ENCODE results near the gene GAGE10. TPM values are rescaled to one million over a fixed set of nuclear protein-coding genes. Genes with fewer than 3 reads are reported as not detected.
"Not testable (repeated sequence)": the region's sequence is repeated elsewhere in the genome, so short reads cannot be mapped to it uniquely, and the experiment has no call there.

Gene GAGE10
- total RNA-seq, 1 experiment from 2014 or later, result not detected

- POLR2A ChIA-PET, result no interaction called here
- H3K27me3 Mint-ChIP-seq (ENCODE audit: insufficient read depth, unreplicated experiment), result peaks cover 4% of the 10 kb centered on the region
- Histone ChIP-seq H3K4me3 (ENCODE audit: low read depth, low read length) (no peak overlapping the region), H3K36me3 (ENCODE audit: control insufficient read depth, insufficient read depth, low read length) (no peaks in the 10 kb centered on the region), H3K9me3 (no peaks in the 10 kb centered on the region), H3K4me1 (no peaks in the 10 kb centered on the region), H3K27me3 (replicated peaks; ENCODE audit: control insufficient read depth, insufficient read depth, low read length) (no peaks in the 10 kb centered on the region)
- CTCF ChIA-PET, result no interaction called here
- no peaks in the 10 kb centered on the region for H3K4me1 Mint-ChIP-seq (ENCODE audit: low read depth, unreplicated experiment)
- intact Hi-C loops (cut with micrococcal nuclease; ENCODE audit: unreplicated experiment), result no loop called here
- BruUV-seq (replicated peaks), result no TSS peak
- no peaks in the 10 kb centered on the region for H3K9me3 Mint-ChIP-seq (ENCODE audit: unreplicated experiment)
- no peak for TF ChIP-seq CTCF (IDR thresholded peaks at IDR 0.05; ENCODE audit: insufficient read depth in 1 of 2, low read depth in 1 of 2, low read length in 1 of 2, severe bottlenecking in 1 of 2, unreplicated experiment in 1 of 2)
- H3K36me3 Mint-ChIP-seq (ENCODE audit: insufficient read depth, unreplicated experiment), result no peaks in the 10 kb centered on the region
- DNase-seq, result no peak
- no peak overlapping the region for H3K27ac Mint-ChIP-seq (ENCODE audit: unreplicated experiment)
- H3K4me3 Mint-ChIP-seq (ENCODE audit: unreplicated experiment), result no peak overlapping the region
Measured at GRCh38 chrX:49300703-49301102, 2.7 kb upstream of the GAGE10 start.

GRCh38 chrX:49307775-49308174, 4.3 kb downstream of the GAGE10 start:
- H3K4me1 ChIP-seq; H3K4me3 Mint-ChIP-seq (ENCODE audit: unreplicated experiment); H3K9me3 ChIP-seq; H3K27me3 Mint-ChIP-seq (ENCODE audit: insufficient read depth, unreplicated experiment); H3K27me3 ChIP-seq (replicated peaks; ENCODE audit: control insufficient read depth, insufficient read depth, low read length); H3K27ac Mint-ChIP-seq (ENCODE audit: unreplicated experiment); H3K9me3 Mint-ChIP-seq (ENCODE audit: unreplicated experiment); H3K4me3 ChIP-seq (ENCODE audit: low read depth, low read length); H3K36me3 ChIP-seq (ENCODE audit: control insufficient read depth, insufficient read depth, low read length); intact Hi-C loops (cut with micrococcal nuclease; ENCODE audit: unreplicated experiment); DNase-seq; POLR2A ChIA-PET; BruUV-seq (replicated peaks); CTCF ChIA-PET: not testable (repeated sequence)
- peaks cover 23% of the 10 kb centered on the region for H3K4me1 Mint-ChIP-seq (ENCODE audit: low read depth, unreplicated experiment)
- peaks cover 14% of the 10 kb centered on the region for H3K36me3 Mint-ChIP-seq (ENCODE audit: insufficient read depth, unreplicated experiment)

- no peaks in the 10 kb centered on the region for H3K9me3 Mint-ChIP-seq (ENCODE audit: unreplicated experiment)
- POLR2A ChIA-PET, result no interaction called here
- no peaks in the 10 kb centered on the region for H3K27me3 ChIP-seq (replicated peaks; ENCODE audit: control insufficient read depth, insufficient read depth, low read length)
- no peak for TF ChIP-seq CTCF (IDR thresholded peaks at IDR 0.05; ENCODE audit: insufficient read depth in 1 of 2, low read depth in 1 of 2, low read length in 1 of 2, severe bottlenecking in 1 of 2, unreplicated experiment in 1 of 2)
- H3K27me3 Mint-ChIP-seq (ENCODE audit: insufficient read depth, unreplicated experiment), result no peaks in the 10 kb centered on the region
- H3K9me3 ChIP-seq, result no peaks in the 10 kb centered on the region
- H3K4me1 ChIP-seq, result no peaks in the 10 kb centered on the region; the same call in 1 of the 2 replicates
- CTCF ChIA-PET, result no interaction called here
- intact Hi-C loops (cut with micrococcal nuclease; ENCODE audit: unreplicated experiment), result no loop called here
- peaks cover 14% of the 10 kb centered on the region for H3K36me3 Mint-ChIP-seq (ENCODE audit: insufficient read depth, unreplicated experiment)
- peak overlapping the region; percentile 64 for H3K4me3 Mint-ChIP-seq (ENCODE audit: unreplicated experiment)
- DNase-seq, result no peak
- no TSS peak for BruUV-seq (replicated peaks)
- H3K4me1 Mint-ChIP-seq (ENCODE audit: low read depth, unreplicated experiment), result peaks cover 23% of the 10 kb centered on the region
- no peaks in the 10 kb centered on the region for H3K36me3 ChIP-seq (ENCODE audit: control insufficient read depth, insufficient read depth, low read length)
- H3K27ac Mint-ChIP-seq (ENCODE audit: unreplicated experiment), result peak overlapping the region; percentile 79
- no peak overlapping the region for H3K4me3 ChIP-seq (ENCODE audit: low read depth, low read length)
Measured at GRCh38 chrX:49308604-49309269, 5.3 kb downstream of the GAGE10 start.
